ENCODE results near the gene PMEPA1.

The PMEPA1 gene

GRCh38 chr20:57675773-57676172, 34.0 kb downstream of the PMEPA1 start:
- no peak for DNase-seq

- DNase-seq: no peak
These were observed 36.8 kb downstream of the PMEPA1 start for GRCh38 chr20:57672953-57673575.

GRCh38 chr20:57672164-57672563, 37.7 kb downstream of the PMEPA1 start:
- DNase-seq: no peak

- no peak for DNase-seq
These were observed 38.2 kb downstream of the PMEPA1 start for GRCh38 chr20:57671662-57672061.

GRCh38 chr20:57671072-57671391, 38.8 kb downstream of the PMEPA1 start:
- DNase-seq: no peak

GRCh38 chr20:57670288-57671071, 39.3 kb downstream of the PMEPA1 start:
- no peak for DNase-seq

- no peak for DNase-seq
These were observed 40.2 kb downstream of the PMEPA1 start for GRCh38 chr20:57669632-57670031.

- DNase-seq: no peak
These were observed 41.7 kb downstream of the PMEPA1 start for GRCh38 chr20:57667924-57668782.

- DNase-seq: no peak
These were observed 42.4 kb downstream of the PMEPA1 start for GRCh38 chr20:57667388-57667787.

GRCh38 chr20:57666834-57667157, 43.0 kb downstream of the PMEPA1 start:
- DNase-seq: no peak

GRCh38 chr20:57666106-57666833, 43.5 kb downstream of the PMEPA1 start:
- no peak for DNase-seq

- DNase-seq: no peak
These were observed 44.2 kb downstream of the PMEPA1 start for GRCh38 chr20:57665589-57665971.

GRCh38 chr20:57664924-57665588, 44.8 kb downstream of the PMEPA1 start:
- no peak for DNase-seq

- DNase-seq: peak; percentile 3
These were observed 45.3 kb downstream of the PMEPA1 start for GRCh38 chr20:57664476-57664875.

- peak; percentile 14 for DNase-seq
These were observed 45.9 kb downstream of the PMEPA1 start for GRCh38 chr20:57663681-57664451.

- DNase-seq: no peak
These were observed 46.6 kb downstream of the PMEPA1 start for GRCh38 chr20:57663241-57663640.

- peak; percentile 11 for DNase-seq
These were observed 47.2 kb downstream of the PMEPA1 start for GRCh38 chr20:57662456-57663240.

- DNase-seq: peak; percentile 7
These were observed 47.9 kb downstream of the PMEPA1 start for GRCh38 chr20:57661746-57662455.

GRCh38 chr20:57660922-57661745, 48.7 kb downstream of the PMEPA1 start:
- peak; percentile 13 for DNase-seq

All from activated CD8-positive, alpha-beta memory T cell treated with anti-CD3 and anti-CD28 coated beads, Interleukin-2, amount 50 U/mL, for 4 hours (primary cell).